ENCODE measurements around the gene HIPK2. TPM values are rescaled to one million over a fixed set of nuclear protein-coding genes. Genes with fewer than 3 reads are reported as not detected.

The HIPK2 gene
- total RNA-seq, 1 experiment from 2014 or later: 18.3 TPM

GRCh38 chr7:139752604-139753003 is 25.2 kb downstream of the HIPK2 start:
- DNase-seq (ENCODE audit: low read depth): no peak

- no peak for DNase-seq (ENCODE audit: low read depth)
These were observed 25.6 kb downstream of the HIPK2 start for GRCh38 chr7:139752148-139752547.

- DNase-seq (ENCODE audit: low read depth): no peak
These were observed 27.2 kb downstream of the HIPK2 start for GRCh38 chr7:139750459-139751095.

- no peak for DNase-seq (ENCODE audit: low read depth)
These were observed 28.3 kb downstream of the HIPK2 start for GRCh38 chr7:139749545-139749944.

- DNase-seq (ENCODE audit: low read depth): no peak
These were observed 28.9 kb downstream of the HIPK2 start for GRCh38 chr7:139748941-139749340.

GRCh38 chr7:139748373-139748765 is 29.4 kb downstream of the HIPK2 start:
- no peak for DNase-seq (ENCODE audit: low read depth)

GRCh38 chr7:139747662-139748372 is 30.0 kb downstream of the HIPK2 start:
- no peak for DNase-seq (ENCODE audit: low read depth)

- no peak for DNase-seq (ENCODE audit: low read depth)
These were observed 31.1 kb downstream of the HIPK2 start for GRCh38 chr7:139746652-139747051.

GRCh38 chr7:139745678-139746143 is 32.1 kb downstream of the HIPK2 start:
- DNase-seq (ENCODE audit: low read depth): no peak

- no peak for DNase-seq (ENCODE audit: low read depth)
These were observed 32.8 kb downstream of the HIPK2 start for GRCh38 chr7:139744768-139745677.

- DNase-seq (ENCODE audit: low read depth): no peak
These were observed 33.6 kb downstream of the HIPK2 start for GRCh38 chr7:139743967-139744767.

GRCh38 chr7:139743267-139743966 is 34.4 kb downstream of the HIPK2 start:
- no peak for DNase-seq (ENCODE audit: low read depth)

- DNase-seq (ENCODE audit: low read depth): no peak
These were observed 35.9 kb downstream of the HIPK2 start for GRCh38 chr7:139741789-139742344.

GRCh38 chr7:139741239-139741638 is 36.6 kb downstream of the HIPK2 start:
- DNase-seq (ENCODE audit: low read depth): no peak

GRCh38 chr7:139739863-139740597 is 37.8 kb downstream of the HIPK2 start:
- DNase-seq (ENCODE audit: low read depth): no peak

- no peak for DNase-seq (ENCODE audit: low read depth)
These were observed 39.0 kb downstream of the HIPK2 start for GRCh38 chr7:139738772-139739171.

GRCh38 chr7:139738101-139738489 is 39.7 kb downstream of the HIPK2 start:
- DNase-seq (ENCODE audit: low read depth): no peak

GRCh38 chr7:139737221-139738100 is 40.3 kb downstream of the HIPK2 start:
- DNase-seq (ENCODE audit: low read depth): no peak

Measured in M059J (cell line).